Trophoblast cell (in vitro differentiated cells and primary cell): ENCODE data around the gene SORL1.

ENCODE experiments used
- DNase-seq, 2 donors: peaks; one replicate each; pipeline ENCODE4 v3.0.0-alpha.2; 2016
- H2AFZ ChIP-seq: 2 replicates; pipeline ENCODE4 v1.6.1; 2013; ENCODE audit warnings: low read length, moderate library complexity, mild to moderate bottlenecking; ENCODE audit not compliant: insufficient read depth, poor library complexity
- H2AK5ac ChIP-seq: 2 replicates; pipeline ENCODE4 v1.6.1; 2013; ENCODE audit warnings: mild to moderate bottlenecking, low read length
- H2BK120ac ChIP-seq: 2 replicates; pipeline ENCODE4 v1.6.1; 2013; ENCODE audit warnings: low read length, mild to moderate bottlenecking, moderate library complexity; ENCODE audit not compliant: insufficient read depth, poor library complexity
- H2BK12ac ChIP-seq: 2 replicates; pipeline ENCODE4 v1.6.1; 2013; ENCODE audit warnings: mild to moderate bottlenecking, low read length, moderate library complexity
- H2BK5ac ChIP-seq: 2 replicates; pipeline ENCODE4 v1.6.1; 2013; ENCODE audit warnings: low read length, low read depth, moderate library complexity, mild to moderate bottlenecking; ENCODE audit not compliant: poor library complexity
- H3K14ac ChIP-seq: 2 replicates; pipeline ENCODE4 v1.6.1; 2013; ENCODE audit warnings: mild to moderate bottlenecking, low read length
- H3K18ac ChIP-seq: 2 replicates; pipeline ENCODE4 v1.6.1; 2013; ENCODE audit warnings: mild to moderate bottlenecking, low read length
- H3K23ac ChIP-seq: 2 replicates; pipeline ENCODE4 v1.6.1; 2013; ENCODE audit warnings: low read length
- H3K27ac ChIP-seq: 2 replicates; pipeline ENCODE4 v1.5.1; 2013; ENCODE audit warnings: low read depth, mild to moderate bottlenecking, inconsistent platforms, low read length, moderate library complexity
- H3K27me3 ChIP-seq: 2 replicates; pipeline ENCODE4 v1.6.1; 2013; ENCODE audit warnings: inconsistent platforms, mild to moderate bottlenecking, low read length, moderate library complexity; ENCODE audit not compliant: insufficient read depth
- H3K36me3 ChIP-seq, 2 experiments: 1 replicate in 1 of 2; 2 replicates in 1 of 2; pipeline ENCODE4 v1.6.1; 2013; ENCODE audit warnings: low read length in 2 of 2, mild to moderate bottlenecking in 2 of 2, moderate library complexity in 1 of 2; ENCODE audit not compliant: insufficient read depth in 2 of 2, control insufficient read depth in 1 of 2
- H3K4ac ChIP-seq: 2 replicates; pipeline ENCODE4 v1.6.1; 2013; ENCODE audit warnings: low read depth, mild to moderate bottlenecking, low read length, moderate library complexity
- H3K4me1 ChIP-seq, 2 experiments: 1 replicate in 1 of 2; 2 replicates in 1 of 2; pipeline ENCODE4 v1.6.1; 2013; ENCODE audit warnings: low read length in 2 of 2, mild to moderate bottlenecking in 2 of 2, moderate library complexity in 1 of 2; ENCODE audit not compliant: insufficient read depth in 2 of 2, control insufficient read depth in 1 of 2
- H3K4me2 ChIP-seq: 2 replicates; pipeline ENCODE4 v1.6.1; 2013; ENCODE audit warnings: inconsistent platforms, mild to moderate bottlenecking, low read length, moderate library complexity
- H3K4me3 ChIP-seq: 2 replicates; pipeline ENCODE4 v1.5.1; 2013; ENCODE audit warnings: mild to moderate bottlenecking, low read depth, low read length, inconsistent platforms
- H3K79me1 ChIP-seq: one replicate; pipeline ENCODE4 v1.6.1; 2013; ENCODE audit warnings: low read length
- H3K79me2 ChIP-seq: 2 replicates; pipeline ENCODE4 v1.6.1; 2013; ENCODE audit warnings: low read length, mild to moderate bottlenecking; ENCODE audit not compliant: control insufficient read depth, insufficient read depth, poor library complexity
- H3K9ac ChIP-seq: 2 replicates; pipeline ENCODE4 v1.6.1; 2013; ENCODE audit warnings: mild to moderate bottlenecking, low read length
- H3K9me3 ChIP-seq: 2 replicates; pipeline ENCODE4 v1.6.1; 2013; ENCODE audit warnings: low read depth, mild to moderate bottlenecking, control low read depth, inconsistent platforms, low read length; ENCODE audit not compliant: insufficient read depth
- H4K12ac ChIP-seq: 2 replicates; pipeline ENCODE4 v1.6.1; 2013; ENCODE audit warnings: low read depth, mild to moderate bottlenecking, low read length, moderate library complexity
- H4K8ac ChIP-seq: 2 replicates; pipeline ENCODE4 v1.6.1; 2013; ENCODE audit warnings: low read depth, mild to moderate bottlenecking, low read length, moderate library complexity
- H4K91ac ChIP-seq: one replicate; pipeline ENCODE4 v1.6.1; 2013; ENCODE audit warnings: low read depth, mild to moderate bottlenecking, low read length, moderate library complexity
- WGBS: extraction: QIAGEN DNeasy Blood & Tissue Kit; methylation state at CpG from one replicate; pipeline ENCODE4 v1.1.7; 2013; ENCODE audit warnings: missing lambda C conversion rate; ENCODE audit not compliant: insufficient read length, insufficient coverage; ENCODE audit errors: extremely low coverage; 5-methylcytosine and 5-hydroxymethylcytosine counted together

The SORL1 gene

GRCh38 chr11:121441521-121441920 is 10.6 kb upstream of the SORL1 start:
- WGBS: no CpG with 5 or more reads among the region's 2 CpGs
- H2BK120ac ChIP-seq: no peak overlapping the region
- H4K12ac ChIP-seq: no peak overlapping the region

GRCh38 chr11:121443688-121444275 is 8.3 kb upstream of the SORL1 start:
- H3K4me2 ChIP-seq: no peak overlapping the region
- no peaks in the 10 kb centered on the region for H3K27me3 ChIP-seq
- H2BK5ac ChIP-seq: no peak overlapping the region
- no peak overlapping the region for H2AFZ ChIP-seq
- no peak overlapping the region for H2BK12ac ChIP-seq
- H4K91ac ChIP-seq: no peak overlapping the region
- H3K4ac ChIP-seq: no peak overlapping the region
- H3K4me1 ChIP-seq: peaks cover 0 to 4% of the 10 kb centered on the region in 2 experiments
- H2AK5ac ChIP-seq: no peak overlapping the region
- no peak overlapping the region for H4K8ac ChIP-seq
- no peak overlapping the region for H3K14ac ChIP-seq
- H3K79me2 ChIP-seq: no peaks in the 10 kb centered on the region
- H3K36me3 ChIP-seq: no peaks in the 10 kb centered on the region
- H3K9ac ChIP-seq: no peak overlapping the region
- no peak overlapping the region for H3K27ac ChIP-seq
- DNase-seq: no peak
- H3K23ac ChIP-seq: no peak overlapping the region
- no peak overlapping the region for H4K12ac ChIP-seq
- H3K79me1 ChIP-seq: no peaks in the 10 kb centered on the region
- no peak overlapping the region for H3K18ac ChIP-seq
- no peak overlapping the region for H2BK120ac ChIP-seq
- no peaks in the 10 kb centered on the region for H3K9me3 ChIP-seq
- no peak overlapping the region for H3K4me3 ChIP-seq
- WGBS: no CpG with 5 or more reads among the region's 4 CpGs

More at GRCh38 chr11:121441521-121441920, 10.6 kb upstream of the SORL1 start:
- H3K18ac ChIP-seq: no peak overlapping the region
- no peak overlapping the region for H4K8ac ChIP-seq
- H3K4ac ChIP-seq: no peak overlapping the region
- no peak overlapping the region for H2BK5ac ChIP-seq
- H3K27ac ChIP-seq: no peak overlapping the region
- no peak overlapping the region for H2AK5ac ChIP-seq
- no peak for DNase-seq
- H3K79me1 ChIP-seq: no peaks in the 10 kb centered on the region
- H3K36me3 ChIP-seq: no peaks in the 10 kb centered on the region
- H2BK12ac ChIP-seq: no peak overlapping the region
- no peaks in the 10 kb centered on the region for H3K79me2 ChIP-seq
- H3K4me2 ChIP-seq: no peak overlapping the region
- no peaks in the 10 kb centered on the region for H3K4me1 ChIP-seq
- H3K23ac ChIP-seq: no peak overlapping the region
- H3K4me3 ChIP-seq: no peak overlapping the region
- H3K14ac ChIP-seq: no peak overlapping the region
- H4K91ac ChIP-seq: no peak overlapping the region
- H3K9ac ChIP-seq: no peak overlapping the region
- H3K27me3 ChIP-seq: no peaks in the 10 kb centered on the region
- no peaks in the 10 kb centered on the region for H3K9me3 ChIP-seq
- no peak overlapping the region for H2AFZ ChIP-seq

GRCh38 chr11:121444526-121444925 is 7.6 kb upstream of the SORL1 start:
- Histone ChIP-seq H3K36me3 (no peaks in the 10 kb centered on the region), H3K4me3 (no peak overlapping the region), H3K9me3 (no peaks in the 10 kb centered on the region), H3K14ac (no peak overlapping the region), H3K4me2 (no peak overlapping the region), H3K79me1 (no peaks in the 10 kb centered on the region), H3K79me2 (no peaks in the 10 kb centered on the region), H3K4ac (no peak overlapping the region), H4K8ac (no peak overlapping the region), H3K4me1 (peaks cover 0 to 4% of the 10 kb centered on the region in 2 experiments), H3K9ac (no peak overlapping the region), H3K23ac (no peak overlapping the region), H3K27me3 (no peaks in the 10 kb centered on the region), H2BK120ac (no peak overlapping the region), H3K27ac (no peak overlapping the region), H2AFZ (no peak overlapping the region), H2AK5ac (no peak overlapping the region), H2BK5ac (no peak overlapping the region), H2BK12ac (no peak overlapping the region), H4K12ac (no peak overlapping the region), H4K91ac (no peak overlapping the region), H3K18ac (no peak overlapping the region)
- no peak for DNase-seq
- no CpG with 5 or more reads among the region's 3 CpGs for WGBS

GRCh38 chr11:121445071-121445768 is 6.9 kb upstream of the SORL1 start:
- H3K14ac ChIP-seq: no peak overlapping the region
- H3K79me2 ChIP-seq: no peaks in the 10 kb centered on the region
- H2BK5ac ChIP-seq: no peak overlapping the region
- H3K18ac ChIP-seq: no peak overlapping the region
- no peak overlapping the region for H3K9ac ChIP-seq
- H4K91ac ChIP-seq: no peak overlapping the region
- no peak overlapping the region for H2BK12ac ChIP-seq
- no peak overlapping the region for H2BK120ac ChIP-seq
- no peaks in the 10 kb centered on the region for H3K27me3 ChIP-seq
- no peak overlapping the region for H3K4me2 ChIP-seq
- H3K27ac ChIP-seq: no peak overlapping the region
- no CpG with 5 or more reads among the region's 14 CpGs for WGBS
- no peak overlapping the region for H2AK5ac ChIP-seq
- no peak overlapping the region for H4K12ac ChIP-seq
- no peak overlapping the region for H2AFZ ChIP-seq
- H3K9me3 ChIP-seq: no peaks in the 10 kb centered on the region
- no peak overlapping the region for H3K23ac ChIP-seq
- no peak overlapping the region for H3K4me3 ChIP-seq
- H3K4ac ChIP-seq: no peak overlapping the region
- no peaks in the 10 kb centered on the region for H3K79me1 ChIP-seq
- H3K36me3 ChIP-seq: no peaks in the 10 kb centered on the region
- DNase-seq: no peak
- peaks cover 0 to 4% of the 10 kb centered on the region in 2 experiments for H3K4me1 ChIP-seq
- no peak overlapping the region for H4K8ac ChIP-seq
